Activated naive CD4-positive, alpha-beta T cell treated with anti-CD3 and anti-CD28 coated beads, Interleukin-2, amount 50 U/mL, for 24 hours (primary cell): ENCODE results near the gene BZW2.

Source experiments
- H3K27ac Mint-ChIP-seq: one replicate; pipeline ENCODE4 v1.8.0; 2021; ENCODE audit warnings: mild to moderate bottlenecking, mixed read lengths
- H3K27me3 Mint-ChIP-seq: one replicate; pipeline ENCODE4 v1.8.0; 2021; ENCODE audit warnings: mixed read lengths
- H3K36me3 Mint-ChIP-seq: one replicate; pipeline ENCODE4 v1.8.0; 2021; ENCODE audit warnings: mixed read lengths
- H3K4me1 Mint-ChIP-seq: one replicate; pipeline ENCODE4 v1.8.0; 2021; ENCODE audit warnings: mixed read lengths
- H3K4me3 Mint-ChIP-seq: one replicate; pipeline ENCODE4 v1.8.0; 2021; ENCODE audit warnings: mild to moderate bottlenecking, mixed read lengths
- H3K9me3 Mint-ChIP-seq: one replicate; pipeline ENCODE4 v1.8.0; 2021; ENCODE audit warnings: mixed read lengths

BZW2 gene

GRCh38 chr7:16636555-16637101 lies 9.4 kb upstream of the BZW2 start:
- H3K36me3 Mint-ChIP-seq: peaks cover 17% of the 10 kb centered on the region
- no peaks in the 10 kb centered on the region for H3K27me3 Mint-ChIP-seq
- no peaks in the 10 kb centered on the region for H3K9me3 Mint-ChIP-seq
- no peak overlapping the region for H3K4me3 Mint-ChIP-seq
- no peak overlapping the region for H3K27ac Mint-ChIP-seq
- peaks cover 3% of the 10 kb centered on the region for H3K4me1 Mint-ChIP-seq

DNA sequence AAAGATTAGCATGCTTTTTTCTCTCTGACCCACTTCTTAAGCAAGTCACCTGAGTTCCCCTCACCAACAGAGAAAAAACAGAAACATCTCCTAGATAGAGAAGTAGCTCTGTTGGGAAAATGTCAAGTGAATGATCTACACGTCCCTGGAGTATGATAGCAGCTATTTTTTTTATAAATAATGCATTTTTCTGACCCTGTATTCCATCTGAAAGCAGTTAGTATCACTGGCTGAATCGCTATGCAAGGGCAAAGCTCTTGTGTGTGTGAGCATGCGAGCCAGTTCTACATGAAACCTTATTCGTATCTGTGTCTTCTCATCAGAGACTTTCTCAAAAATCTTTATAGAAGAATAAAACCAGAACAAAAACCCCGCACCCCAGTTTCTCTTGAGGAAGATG lies 8.6 kb upstream of the BZW2 start:
- Mint-ChIP-seq H3K4me1 (peaks cover 3% of the 10 kb centered on the region), H3K4me3 (no peak overlapping the region), H3K27me3 (no peaks in the 10 kb centered on the region), H3K36me3 (peaks cover 12% of the 10 kb centered on the region), H3K27ac (no peak overlapping the region), H3K9me3 (no peaks in the 10 kb centered on the region)

GRCh38 chr7:16638282-16639280 lies 7.4 kb upstream of the BZW2 start:
- Mint-ChIP-seq H3K27ac (no peak overlapping the region), H3K4me1 (peaks cover 14% of the 10 kb centered on the region), H3K4me3 (no peak overlapping the region)

DNA sequence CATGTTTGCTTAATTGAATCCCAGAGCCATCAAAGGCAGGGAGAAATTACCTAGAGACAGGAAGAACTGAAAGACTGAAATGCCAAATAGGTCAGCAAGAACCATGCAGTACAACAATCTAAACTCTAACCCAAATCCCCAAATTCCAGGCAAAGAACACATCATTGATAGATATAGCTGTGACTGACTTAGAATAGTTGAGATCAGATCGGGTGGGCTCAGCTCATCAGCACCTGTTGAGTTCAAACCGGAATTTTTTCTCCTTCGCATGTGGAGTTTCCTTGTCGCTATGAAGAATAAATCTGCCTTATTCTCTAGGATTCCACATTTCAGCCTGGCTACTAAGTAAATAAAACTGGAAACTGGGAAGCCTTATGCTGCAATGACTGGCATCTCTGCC lies 1.8 kb upstream of the BZW2 start:
- Mint-ChIP-seq H3K9me3 (no peaks in the 10 kb centered on the region), H3K36me3 (peaks cover 10% of the 10 kb centered on the region), H3K27me3 (no peaks in the 10 kb centered on the region), H3K27ac (peak overlapping the region; percentile 3), H3K4me1 (peaks cover 47% of the 10 kb centered on the region), H3K4me3 (peak overlapping the region; percentile 96)

More at GRCh38 chr7:16638282-16639280, 7.4 kb upstream of the BZW2 start:
- no peaks in the 10 kb centered on the region for H3K27me3 Mint-ChIP-seq
- H3K9me3 Mint-ChIP-seq: no peaks in the 10 kb centered on the region
- peaks cover 12% of the 10 kb centered on the region for H3K36me3 Mint-ChIP-seq

GRCh38 chr7:16644636-16645592 lies 1.1 kb upstream of the BZW2 start:
- H3K36me3 Mint-ChIP-seq: peaks cover 10% of the 10 kb centered on the region
- H3K27me3 Mint-ChIP-seq: no peaks in the 10 kb centered on the region
- H3K4me3 Mint-ChIP-seq: peak overlapping the region; percentile 96
- peaks cover 55% of the 10 kb centered on the region for H3K4me1 Mint-ChIP-seq
- no peaks in the 10 kb centered on the region for H3K9me3 Mint-ChIP-seq
- H3K27ac Mint-ChIP-seq: peak overlapping the region; percentile 99

- Mint-ChIP-seq H3K9me3 (no peaks in the 10 kb centered on the region), H3K27me3 (no peaks in the 10 kb centered on the region), H3K4me1 (peaks cover 70% of the 10 kb centered on the region), H3K36me3 (peaks cover 13% of the 10 kb centered on the region), H3K27ac (peak overlapping the region; percentile 99), H3K4me3 (peak overlapping the region; percentile 96)
Observed at GRCh38 chr7:16646472-16647072, 591 bp downstream of the BZW2 start.

DNA sequence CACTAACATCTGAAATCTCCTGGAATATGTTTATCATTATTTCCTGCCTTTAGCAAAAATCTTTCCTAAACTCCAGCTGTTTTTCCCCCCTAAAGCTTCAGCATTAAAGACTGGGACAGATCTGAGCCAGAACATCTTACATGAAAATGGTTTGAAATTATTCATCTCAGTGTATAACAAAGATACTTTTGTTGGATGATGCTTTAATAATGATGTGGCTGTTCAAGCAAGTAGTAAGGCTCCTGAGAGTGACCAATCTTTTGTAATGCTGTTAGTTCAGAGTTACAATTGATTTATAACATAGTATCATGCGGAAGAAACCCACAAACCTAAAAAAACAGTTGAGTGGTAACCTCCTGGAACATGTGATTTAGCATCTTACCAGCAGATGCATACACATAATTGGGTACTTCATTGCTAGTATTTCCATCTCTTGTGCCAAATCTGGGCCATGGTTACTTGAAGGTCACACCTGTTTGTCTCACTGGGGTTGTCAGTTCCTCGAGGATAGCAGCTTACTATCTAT lies 1.5 kb downstream of the BZW2 start:
- Mint-ChIP-seq H3K4me1 (peaks cover 79% of the 10 kb centered on the region), H3K4me3 (peak overlapping the region; percentile 96), H3K27ac (peak overlapping the region; percentile 10), H3K27me3 (no peaks in the 10 kb centered on the region), H3K9me3 (no peaks in the 10 kb centered on the region), H3K36me3 (peaks cover 13% of the 10 kb centered on the region)

GRCh38 chr7:16648551-16648950 lies 2.6 kb downstream of the BZW2 start:
- Mint-ChIP-seq H3K27ac (no peak overlapping the region), H3K4me1 (peaks cover 78% of the 10 kb centered on the region), H3K4me3 (peak overlapping the region; percentile 96), H3K9me3 (no peaks in the 10 kb centered on the region), H3K27me3 (no peaks in the 10 kb centered on the region), H3K36me3 (peaks cover 19% of the 10 kb centered on the region)

- Mint-ChIP-seq H3K27me3 (no peaks in the 10 kb centered on the region), H3K4me3 (peak overlapping the region; percentile 96), H3K4me1 (peaks cover 73% of the 10 kb centered on the region), H3K9me3 (no peaks in the 10 kb centered on the region), H3K36me3 (peaks cover 20% of the 10 kb centered on the region), H3K27ac (no peak overlapping the region)
Observed at GRCh38 chr7:16649196-16649595, 3.2 kb downstream of the BZW2 start.

GRCh38 chr7:16650266-16650665 lies 4.3 kb downstream of the BZW2 start:
- Mint-ChIP-seq H3K9me3 (no peaks in the 10 kb centered on the region), H3K36me3 (peaks cover 20% of the 10 kb centered on the region), H3K4me3 (peak overlapping the region; percentile 61), H3K27ac (no peak overlapping the region), H3K4me1 (peaks cover 72% of the 10 kb centered on the region), H3K27me3 (no peaks in the 10 kb centered on the region)

- Mint-ChIP-seq H3K4me1 (peaks cover 76% of the 10 kb centered on the region), H3K27ac (no peak overlapping the region)
Observed at GRCh38 chr7:16651396-16652239, 5.6 kb downstream of the BZW2 start.

GRCh38 chr7:16652240-16652583 lies 6.2 kb downstream of the BZW2 start:
- H3K9me3 Mint-ChIP-seq: no peaks in the 10 kb centered on the region
- H3K4me1 Mint-ChIP-seq: peaks cover 81% of the 10 kb centered on the region
- H3K27ac Mint-ChIP-seq: no peak overlapping the region
- peak overlapping the region; percentile 34 for H3K4me3 Mint-ChIP-seq
- no peaks in the 10 kb centered on the region for H3K27me3 Mint-ChIP-seq
- peaks cover 22% of the 10 kb centered on the region for H3K36me3 Mint-ChIP-seq

More at GRCh38 chr7:16651396-16652239, 5.6 kb downstream of the BZW2 start:
- H3K9me3 Mint-ChIP-seq: no peaks in the 10 kb centered on the region
- peak overlapping the region; percentile 34 for H3K4me3 Mint-ChIP-seq
- H3K27me3 Mint-ChIP-seq: no peaks in the 10 kb centered on the region
- H3K36me3 Mint-ChIP-seq: peaks cover 22% of the 10 kb centered on the region

- Mint-ChIP-seq H3K36me3 (peaks cover 26% of the 10 kb centered on the region), H3K27ac (no peak overlapping the region), H3K4me1 (peaks cover 81% of the 10 kb centered on the region), H3K9me3 (no peaks in the 10 kb centered on the region), H3K4me3 (peak overlapping the region; percentile 47), H3K27me3 (no peaks in the 10 kb centered on the region)
Observed at GRCh38 chr7:16652888-16653287, 6.9 kb downstream of the BZW2 start.

- Mint-ChIP-seq H3K9me3 (no peaks in the 10 kb centered on the region), H3K36me3 (peaks cover 16% of the 10 kb centered on the region), H3K27me3 (no peaks in the 10 kb centered on the region), H3K4me3 (no peak overlapping the region), H3K27ac (no peak overlapping the region), H3K4me1 (peaks cover 58% of the 10 kb centered on the region)
Observed at GRCh38 chr7:16655394-16655793, 9.4 kb downstream of the BZW2 start.
